ENCODE results near the gene DTHD1. TPM values are rescaled to one million over a fixed set of nuclear protein-coding genes. Genes with fewer than 3 reads are reported as not detected.

The DTHD1 gene
- total RNA-seq, 1 experiment from 2014 or later: not detected

DNA sequence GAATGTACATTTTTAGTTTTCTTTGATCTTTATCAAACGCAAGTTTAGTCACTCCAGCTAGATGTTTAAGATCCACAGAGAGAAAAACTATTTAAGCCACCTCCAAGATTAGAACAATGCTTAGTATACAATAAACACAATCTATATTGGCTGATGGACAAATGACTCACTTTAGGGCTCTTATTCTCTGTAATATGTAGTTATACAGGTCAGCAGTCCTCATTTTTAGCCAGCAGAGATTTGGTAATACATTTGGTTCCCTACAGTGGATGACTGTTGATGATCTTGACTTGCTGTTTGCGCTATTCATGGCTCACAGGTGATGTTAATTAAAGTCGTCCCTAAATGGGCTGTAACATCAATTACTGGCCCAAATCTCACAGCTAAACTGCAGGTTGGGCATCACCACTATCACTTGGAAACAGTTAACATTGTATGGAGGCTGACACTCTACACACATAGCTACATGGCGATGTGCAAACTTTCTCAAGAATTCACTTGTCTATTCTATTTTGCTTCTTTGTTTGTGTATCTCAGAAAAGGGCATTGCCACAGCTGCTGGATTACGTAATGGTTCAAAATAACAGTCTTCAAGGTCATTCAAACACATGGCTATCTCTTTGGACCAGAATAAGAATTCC is 11.8 kb upstream of the DTHD1 start:
- DNase-seq (ENCODE audit: low read depth): no peak

DNA sequence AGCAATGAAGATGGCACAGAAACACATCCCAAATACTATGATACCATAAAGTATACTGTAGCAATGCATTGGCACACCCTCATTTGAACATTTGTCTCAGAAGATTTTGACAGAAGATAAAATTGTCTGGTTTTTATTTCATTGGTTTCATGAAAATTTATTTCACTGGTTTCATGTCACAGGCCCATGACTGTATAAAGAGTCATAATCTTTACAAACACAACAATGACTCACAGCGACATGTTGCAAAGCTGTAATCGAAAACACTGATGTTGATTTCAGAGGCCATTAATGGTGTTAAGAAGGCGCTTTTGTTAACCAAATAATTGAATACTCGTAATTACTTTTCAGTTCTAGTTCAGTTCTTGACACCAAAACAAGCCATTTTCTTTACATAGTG is 8.1 kb upstream of the DTHD1 start:
- DNase-seq (ENCODE audit: low read depth): no peak

DNA sequence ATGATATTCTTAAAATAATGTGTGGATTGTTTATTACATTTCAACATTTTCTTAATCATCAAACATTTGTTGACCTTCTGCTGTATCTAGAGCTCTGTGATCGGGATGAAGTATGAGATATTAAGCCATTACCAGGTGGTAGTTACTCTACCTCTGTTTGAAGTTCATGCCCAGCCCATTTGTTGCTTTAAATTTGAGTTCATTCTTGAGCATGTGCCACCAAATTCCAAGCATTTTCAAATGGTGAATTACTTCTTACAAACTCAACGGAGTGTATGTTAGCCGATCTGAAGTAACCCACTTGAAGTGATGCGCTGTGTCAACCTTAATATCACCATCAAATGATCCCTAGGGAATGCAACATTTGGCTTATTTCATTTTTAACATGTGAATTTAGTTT is 7.3 kb upstream of the DTHD1 start:
- DNase-seq (ENCODE audit: low read depth): no peak

- DNase-seq (ENCODE audit: low read depth): no peak
These were observed 3.9 kb upstream of the DTHD1 start for GRCh38 chr4:36277533-36277932.

DNA sequence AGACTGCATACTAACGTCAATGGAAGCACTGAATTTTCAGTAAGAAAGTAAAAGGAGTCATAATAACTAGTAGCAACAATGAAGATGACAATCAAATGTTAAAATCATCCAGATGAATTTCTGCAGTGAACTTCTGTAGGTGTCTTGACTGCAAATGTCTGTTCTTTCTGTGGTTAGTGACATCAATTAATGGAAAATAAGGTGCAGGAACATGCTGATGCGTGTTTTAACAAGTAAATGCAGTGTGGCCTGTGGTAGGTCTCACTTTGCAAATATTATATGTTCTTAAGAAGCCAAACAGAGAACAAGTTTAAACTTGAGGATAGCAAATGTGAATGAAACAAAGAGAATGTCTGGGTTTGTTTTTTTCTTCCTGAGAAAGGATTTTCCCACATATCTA is 2.6 kb upstream of the DTHD1 start:
- no peak for DNase-seq (ENCODE audit: low read depth)

DNA sequence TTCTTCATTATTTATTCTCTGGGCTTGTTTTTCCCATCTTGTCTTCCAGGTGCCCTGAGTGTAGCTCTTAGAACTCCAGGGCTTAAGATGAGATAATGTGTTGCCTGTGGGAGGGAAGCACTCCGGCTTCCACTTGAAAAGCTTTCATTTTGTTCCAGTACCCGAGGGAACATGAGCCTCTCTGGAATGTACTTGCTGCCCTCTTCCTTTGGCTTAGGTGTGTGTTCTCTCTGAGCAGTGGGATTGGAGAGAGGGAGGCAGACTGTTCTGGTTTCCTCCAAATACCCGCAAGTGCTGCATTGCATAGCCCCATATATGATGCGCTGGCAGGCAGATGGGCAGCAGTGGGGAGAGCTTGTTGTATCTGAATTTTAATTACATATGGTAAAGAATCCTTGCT is 861 bp upstream of the DTHD1 start:
- no peak for DNase-seq (ENCODE audit: low read depth)

GRCh38 chr4:36282503-36283030 is 1.2 kb downstream of the DTHD1 start:
- DNase-seq (ENCODE audit: low read depth): no peak

GRCh38 chr4:36283912-36284465 is 2.6 kb downstream of the DTHD1 start:
- DNase-seq (ENCODE audit: low read depth): no peak

DNA sequence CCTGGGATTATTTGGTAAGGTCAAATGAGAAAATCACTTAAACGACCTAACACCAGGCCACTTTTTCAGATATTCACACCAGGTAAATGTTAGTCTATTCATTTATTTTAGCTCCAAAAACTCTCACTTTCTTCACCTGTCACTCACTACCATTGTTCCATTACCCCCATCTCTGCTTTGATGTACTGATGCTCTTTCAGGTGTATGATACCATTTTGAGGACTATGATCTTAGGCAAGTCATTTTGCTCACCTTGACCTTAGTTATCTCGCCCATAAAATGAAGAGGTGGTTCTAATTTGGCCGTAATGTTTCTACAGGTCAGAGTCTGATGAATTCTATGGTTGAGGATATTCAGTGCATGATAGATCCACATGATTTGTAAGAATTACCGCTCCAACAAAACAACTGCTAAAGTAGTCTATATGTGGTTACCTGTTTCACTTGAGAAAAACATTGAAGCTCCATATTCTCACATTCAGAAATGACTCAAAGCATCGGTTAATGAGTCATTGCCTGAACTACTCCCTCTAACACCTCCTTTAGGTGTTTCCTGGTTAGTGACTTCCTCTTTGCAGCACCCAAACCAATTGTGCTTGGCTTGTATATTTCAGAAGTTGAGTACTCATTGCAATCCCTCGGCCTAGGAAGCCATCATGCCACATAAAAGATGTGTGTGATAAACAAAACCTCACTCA is 4.5 kb downstream of the DTHD1 start:
- DNase-seq (ENCODE audit: low read depth): peak; percentile 6

DNA sequence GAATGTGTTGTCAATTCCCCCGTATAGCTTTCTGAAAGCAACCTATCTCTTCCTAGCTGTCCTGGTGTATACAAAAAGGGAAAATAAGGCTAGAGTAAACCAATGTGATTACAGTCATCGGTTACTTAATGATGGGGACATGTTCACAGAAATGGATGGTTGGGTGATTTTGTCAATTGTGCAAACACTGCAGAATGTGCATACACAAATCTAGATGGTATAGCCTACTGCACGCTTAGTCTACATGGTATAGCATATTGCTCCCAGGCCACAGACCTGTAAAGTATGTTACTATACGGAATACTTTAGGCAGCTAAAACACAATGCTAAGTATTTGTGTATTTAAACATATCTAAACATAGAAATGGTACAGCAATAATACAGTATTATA is 5.1 kb downstream of the DTHD1 start:
- no peak for DNase-seq (ENCODE audit: low read depth)

DNA sequence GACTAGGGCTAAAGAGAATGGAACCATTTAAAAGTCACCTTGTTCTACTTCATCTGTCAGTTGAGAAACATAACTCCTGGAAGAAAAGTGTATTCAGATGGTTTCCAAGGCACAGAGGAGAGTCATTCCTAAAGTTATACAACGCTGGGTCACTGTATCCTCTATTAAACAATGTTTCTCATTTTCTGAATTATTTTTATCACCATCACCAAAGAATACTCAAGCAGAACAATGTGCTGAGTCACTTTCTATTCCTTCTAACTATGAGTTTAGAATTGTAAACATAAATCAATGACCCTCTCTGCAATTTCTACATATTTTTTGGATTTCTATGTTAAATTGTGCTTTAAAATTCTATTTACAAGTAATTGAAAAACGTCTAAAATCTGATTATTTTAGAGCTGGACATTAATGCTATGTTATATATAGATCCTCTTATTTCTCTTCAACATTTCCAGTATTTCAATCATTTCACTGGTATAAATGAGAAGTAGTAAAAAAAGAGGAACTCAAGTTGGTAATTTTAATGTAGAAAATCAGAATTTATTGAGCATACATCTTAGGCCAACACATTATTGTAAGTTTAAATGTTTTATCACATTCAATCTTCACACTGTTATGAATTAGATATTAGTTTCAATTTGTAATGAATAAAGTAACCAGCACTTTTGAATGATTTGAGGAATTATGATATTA is 7.5 kb downstream of the DTHD1 start:
- DNase-seq (ENCODE audit: low read depth): no peak

GRCh38 chr4:36290641-36291040 is 9.2 kb downstream of the DTHD1 start:
- no peak for DNase-seq (ENCODE audit: low read depth)

- no peak for DNase-seq (ENCODE audit: low read depth)
These were observed 11.3 kb downstream of the DTHD1 start for GRCh38 chr4:36292556-36293188.

DNA sequence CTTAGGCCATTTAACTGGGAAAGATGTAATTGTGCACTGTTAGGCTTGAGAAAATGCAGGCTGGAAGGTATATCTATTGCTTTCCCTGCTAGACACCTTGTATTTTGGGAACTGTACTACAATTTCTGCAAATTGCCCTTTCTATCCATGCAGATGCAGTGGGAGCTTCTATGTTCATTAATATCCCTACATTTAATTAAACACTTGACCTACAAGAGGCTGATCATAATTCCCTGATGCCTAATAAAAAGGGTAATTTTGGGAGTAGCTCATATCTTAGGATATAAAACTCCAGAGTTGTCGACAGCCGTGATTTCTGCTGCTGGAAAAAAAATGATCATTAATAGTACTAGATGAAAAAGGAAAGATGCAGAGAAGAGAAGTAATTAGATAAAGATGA is 19.7 kb downstream of the DTHD1 start:
- DNase-seq (ENCODE audit: low read depth): no peak

GRCh38 chr4:36303426-36304137 is 22.2 kb downstream of the DTHD1 start:
- DNase-seq (ENCODE audit: low read depth): no peak

- DNase-seq (ENCODE audit: low read depth): no peak
These were observed 22.8 kb downstream of the DTHD1 start for GRCh38 chr4:36304138-36304681.

- no peak for DNase-seq (ENCODE audit: low read depth)
These were observed 26.7 kb downstream of the DTHD1 start for GRCh38 chr4:36308150-36308549.

DNA sequence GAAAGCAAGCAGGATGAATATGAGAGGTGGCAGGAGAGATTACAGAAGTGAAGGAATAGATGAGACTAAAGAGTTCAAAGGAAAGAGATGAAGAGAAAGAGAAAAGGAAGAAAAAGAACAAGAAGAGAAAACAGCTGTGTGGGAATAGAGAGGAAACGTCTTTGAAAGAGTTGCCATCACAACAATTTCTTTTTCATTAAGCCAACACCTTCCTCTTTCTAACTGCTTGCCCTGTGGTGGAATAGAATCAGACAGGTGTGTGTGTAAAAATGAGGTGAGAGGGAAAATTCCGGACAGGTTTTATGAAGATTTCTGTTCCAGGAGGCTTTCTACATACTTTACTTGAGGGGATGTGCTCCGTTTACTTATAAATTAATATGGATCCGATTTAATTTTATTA is 28.8 kb downstream of the DTHD1 start:
- no peak for DNase-seq (ENCODE audit: low read depth)

DNA sequence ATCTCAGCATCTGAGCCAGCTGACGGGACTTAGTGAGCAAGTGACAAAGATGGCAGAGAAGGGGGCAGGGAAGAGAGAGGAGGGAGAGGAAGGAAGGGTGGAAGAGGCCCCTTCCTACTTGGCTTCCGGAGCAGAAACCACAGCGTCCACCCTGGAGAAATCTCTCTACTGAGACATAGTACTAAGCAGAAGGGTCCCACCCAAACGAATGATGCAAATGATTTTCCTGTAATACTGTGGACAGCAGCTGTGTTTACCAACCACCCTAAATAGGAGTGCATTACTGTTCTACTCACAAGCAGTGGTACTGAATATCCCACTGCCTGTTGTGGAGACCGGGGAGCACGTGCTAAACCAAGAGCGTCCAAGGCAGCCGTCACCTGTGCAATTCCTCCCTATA is 29.4 kb downstream of the DTHD1 start:
- no peak for DNase-seq (ENCODE audit: low read depth)

- no peak for DNase-seq (ENCODE audit: low read depth)
These were observed 31.1 kb downstream of the DTHD1 start for GRCh38 chr4:36312511-36312910.

GRCh38 chr4:36313301-36313700 is 31.9 kb downstream of the DTHD1 start:
- DNase-seq (ENCODE audit: low read depth): no peak

Measured in Daoy (cell line).